Measurements from ENCODE around the gene NR3C1.

Gene NR3C1

DNA sequence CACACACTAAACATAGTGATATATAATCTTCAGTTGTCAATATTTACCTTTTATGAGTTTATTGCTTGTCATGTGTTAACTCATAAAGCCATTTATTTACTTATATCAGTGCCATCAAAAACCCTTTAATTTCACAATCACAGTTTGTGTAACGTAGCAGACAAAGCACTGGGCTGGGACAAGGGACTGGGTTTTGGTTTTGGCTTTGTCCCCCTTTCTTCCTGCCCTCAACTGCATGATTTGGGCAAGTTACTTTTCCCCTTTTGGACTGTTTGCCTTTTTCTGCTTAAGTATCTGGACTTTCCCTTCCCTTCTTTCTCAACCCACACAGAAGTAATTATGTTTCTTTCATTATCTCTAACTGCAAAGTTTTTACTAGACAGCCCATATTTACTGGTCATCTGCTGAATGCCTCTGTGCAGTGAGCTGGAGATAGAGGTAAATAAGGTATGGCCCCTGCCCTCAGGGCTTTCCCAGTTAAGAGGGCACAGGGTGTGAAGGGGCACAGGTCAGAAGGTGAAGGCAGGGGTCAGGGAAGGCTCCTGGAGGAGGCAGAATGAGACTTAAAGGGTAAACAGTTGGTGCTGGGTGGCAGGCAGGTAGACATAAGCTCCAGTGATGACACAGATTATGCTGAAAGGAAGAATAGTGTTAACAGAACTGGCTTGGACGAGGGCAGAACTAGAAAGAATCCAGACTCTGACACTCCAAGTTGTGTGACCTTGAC is 14.8 kb upstream of the NR3C1 start:
- no peak for DNase-seq

DNA sequence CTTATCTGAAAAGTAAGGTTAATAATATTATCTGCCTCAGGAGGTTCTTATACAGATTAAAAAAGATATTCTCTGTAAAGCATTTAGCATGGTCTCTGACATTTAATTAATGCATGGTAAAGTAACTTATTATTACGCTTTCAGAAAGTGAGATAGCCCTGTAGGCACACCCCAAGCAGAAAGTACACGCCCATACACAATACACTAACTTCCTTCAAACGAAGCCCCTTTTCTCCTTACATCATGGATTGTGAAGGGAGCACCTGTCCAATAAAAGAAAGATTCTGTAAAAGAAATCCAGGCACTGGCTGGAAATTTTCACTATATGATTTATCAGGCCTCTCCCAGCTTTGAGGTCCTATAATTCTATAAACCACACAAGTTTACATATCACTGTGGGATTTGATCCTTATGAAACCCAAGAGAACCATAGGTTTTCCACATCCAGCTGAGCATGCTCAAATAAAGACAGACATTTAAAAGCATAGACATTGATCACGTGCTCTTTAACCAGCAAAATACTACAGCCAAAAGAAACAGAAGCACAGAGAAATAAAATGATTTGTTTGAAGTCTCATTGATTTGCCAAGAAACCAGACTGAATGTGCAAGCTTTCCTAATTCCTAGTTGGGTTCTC is 14.1 kb upstream of the NR3C1 start:
- no peak for DNase-seq

DNA sequence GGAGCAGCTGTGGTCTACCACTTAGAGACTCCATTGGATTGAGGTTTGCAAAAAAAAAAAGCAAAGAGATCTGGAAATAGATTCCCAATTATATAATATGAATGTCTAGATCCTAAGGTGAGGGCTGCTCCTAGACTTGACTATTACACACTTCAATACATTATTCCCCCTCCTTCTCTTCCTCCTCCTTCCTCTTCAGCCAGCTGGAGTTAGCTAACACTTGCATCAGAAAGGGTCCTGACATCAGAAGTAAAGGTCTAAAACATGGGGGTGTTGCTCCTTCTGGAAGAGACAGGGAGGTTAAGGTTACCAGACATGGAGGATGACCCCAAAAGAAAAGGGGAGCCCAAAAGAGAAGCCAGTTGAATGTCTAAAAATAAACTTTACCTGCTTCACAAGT is 12.9 kb upstream of the NR3C1 start:
- no peak for DNase-seq

DNA sequence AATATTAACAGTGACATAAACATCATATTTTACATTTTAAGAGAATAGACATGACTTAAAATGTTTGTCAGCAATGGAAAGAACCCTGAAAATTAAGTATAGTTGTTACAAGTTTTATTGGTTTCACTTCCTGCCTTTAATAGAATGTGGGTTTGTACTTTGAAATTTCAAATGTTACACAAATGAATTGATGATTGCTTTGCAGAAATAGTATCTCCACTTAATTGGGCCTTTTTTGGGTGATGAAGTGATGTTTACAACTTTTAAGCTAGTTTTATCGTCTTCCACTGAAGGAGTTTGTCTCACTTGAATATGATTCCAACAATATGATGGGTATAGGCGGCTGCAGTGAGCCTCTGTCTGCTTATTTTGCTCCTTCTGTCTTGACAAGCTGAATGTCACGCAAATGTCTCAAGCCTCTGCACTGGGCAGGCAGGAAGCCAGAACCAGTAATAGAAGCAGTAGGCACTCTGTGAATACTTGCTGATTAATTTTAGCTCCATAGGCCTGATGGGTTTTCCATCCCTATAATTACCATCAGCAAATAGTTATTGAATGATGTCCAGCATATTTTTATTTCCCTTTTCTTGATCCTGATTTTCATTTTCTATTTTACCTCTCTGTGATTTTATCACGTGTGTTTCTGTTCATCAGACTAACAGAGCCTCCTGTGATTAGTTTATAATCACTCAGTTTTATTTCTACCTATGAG is 10.6 kb upstream of the NR3C1 start:
- DNase-seq, result no peak

DNA sequence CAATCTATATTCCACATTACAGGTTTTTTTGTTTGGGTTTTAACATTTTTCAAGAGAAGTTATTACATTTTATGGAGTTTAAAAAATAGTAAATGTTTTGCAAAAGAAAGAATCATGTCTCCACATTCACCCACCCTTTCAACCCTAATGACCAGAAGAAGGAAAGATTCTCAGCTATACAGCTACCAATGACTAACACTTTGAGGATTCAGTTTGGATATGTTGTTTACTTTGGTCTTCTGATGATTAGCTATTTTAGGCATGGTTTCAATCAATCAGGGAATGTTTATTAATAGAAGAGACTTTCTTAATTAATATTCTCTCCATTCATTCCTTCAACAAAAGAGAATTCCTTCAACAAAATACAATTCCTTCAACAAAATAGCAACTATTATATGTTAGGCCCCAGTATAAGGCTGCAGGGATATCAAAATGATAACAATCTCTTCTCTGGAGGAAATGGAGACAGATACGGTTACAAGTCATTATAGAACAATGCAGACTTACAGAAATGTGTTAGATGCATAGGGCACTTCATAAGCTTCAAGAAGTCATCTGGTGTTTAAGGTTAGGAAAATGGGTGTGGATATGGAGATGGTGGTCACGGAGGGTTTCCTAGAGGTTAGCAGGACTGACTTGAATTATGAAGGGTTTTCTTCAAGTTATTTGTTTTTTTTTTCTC is 9.3 kb upstream of the NR3C1 start:
- DNase-seq, result no peak

DNA sequence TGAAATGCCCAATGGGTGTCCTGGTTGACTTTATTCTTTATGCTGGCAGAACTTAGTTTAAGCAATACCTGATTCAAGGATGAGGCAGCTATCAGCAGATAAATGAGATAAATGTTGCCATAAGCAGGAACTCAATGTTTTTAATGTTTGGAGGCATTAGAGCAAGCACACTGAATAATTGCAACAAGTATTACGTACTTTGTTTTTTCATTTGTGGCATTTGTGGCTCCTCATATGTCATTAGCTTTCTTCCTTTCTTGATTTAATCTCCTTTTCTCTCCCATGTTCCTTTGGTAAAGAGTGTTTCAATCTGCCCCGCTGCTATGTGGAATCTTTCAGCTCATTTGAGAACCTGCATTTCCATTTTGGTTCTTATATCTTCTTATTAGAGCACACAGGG is 6.4 kb upstream of the NR3C1 start:
- no peak for DNase-seq

DNA sequence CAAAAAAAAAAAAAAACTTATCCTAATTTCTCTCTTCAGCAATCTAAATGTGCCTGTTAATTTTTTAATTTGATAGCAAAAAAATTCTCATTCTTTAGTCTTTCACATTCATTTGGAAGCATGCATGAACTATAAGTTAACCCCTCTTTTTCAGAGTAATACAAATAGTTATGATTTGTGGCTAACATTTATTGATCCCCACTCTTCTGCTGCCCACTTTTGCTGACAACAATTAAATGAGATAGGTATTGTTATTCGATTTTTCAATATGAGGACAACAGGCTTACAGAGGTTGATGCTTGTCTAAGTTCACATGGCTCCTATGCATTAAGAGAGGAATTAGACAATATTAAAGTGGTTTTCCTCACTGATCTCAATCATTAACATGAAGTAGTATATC is 2.9 kb upstream of the NR3C1 start:
- no peak for DNase-seq

DNA sequence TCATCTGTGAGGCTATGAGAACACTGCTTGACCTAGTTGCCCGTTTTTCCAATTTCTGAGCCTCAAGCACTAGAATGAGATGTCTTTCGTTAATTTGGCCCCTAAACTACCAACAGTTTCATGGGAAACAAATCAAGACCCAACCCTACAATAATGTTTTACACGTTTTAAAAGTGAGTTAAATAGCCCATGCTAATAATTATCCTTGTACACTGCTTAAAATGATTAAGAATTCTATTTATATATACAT is 2.3 kb upstream of the NR3C1 start:
- no peak for DNase-seq

DNA sequence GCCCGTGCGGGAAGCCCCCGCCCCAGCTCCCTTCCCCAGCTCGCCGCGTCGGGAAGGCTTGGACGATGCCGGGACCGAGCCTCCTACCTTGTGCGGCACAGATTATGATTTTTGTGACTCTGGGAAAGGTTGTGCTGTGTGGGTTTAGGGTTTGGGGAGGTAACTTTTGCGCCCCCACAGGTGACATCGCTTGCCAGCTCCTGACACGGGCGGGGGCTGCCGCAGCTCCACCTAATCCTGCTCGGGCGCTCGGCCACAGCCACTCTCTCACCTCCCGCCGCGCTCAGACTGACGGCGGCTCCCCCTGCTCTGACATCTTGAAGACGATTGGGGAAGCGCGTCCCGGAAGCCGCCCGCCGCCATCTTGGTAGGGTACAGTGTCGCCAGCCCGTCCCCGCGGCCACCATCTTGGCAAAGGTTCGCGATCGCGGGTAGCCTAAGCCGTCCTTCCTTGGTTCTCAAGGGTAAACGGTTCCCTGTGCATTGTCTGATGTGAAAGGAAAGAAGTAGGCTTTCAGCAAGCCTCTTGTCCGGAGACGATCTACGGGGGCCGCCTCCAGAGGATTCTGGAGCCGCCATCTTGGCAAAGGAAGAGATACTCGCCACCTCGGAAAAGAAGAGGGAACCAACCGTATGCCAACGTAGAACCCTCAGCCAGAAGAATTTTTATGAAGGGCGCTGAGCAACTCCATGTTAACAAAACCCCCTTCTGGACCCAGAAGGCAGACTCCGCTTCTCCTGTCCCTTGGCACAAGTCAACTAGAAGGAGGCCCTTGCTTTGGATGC is 1.8 kb upstream of the NR3C1 start:
- peak; percentile 77 for DNase-seq

DNA sequence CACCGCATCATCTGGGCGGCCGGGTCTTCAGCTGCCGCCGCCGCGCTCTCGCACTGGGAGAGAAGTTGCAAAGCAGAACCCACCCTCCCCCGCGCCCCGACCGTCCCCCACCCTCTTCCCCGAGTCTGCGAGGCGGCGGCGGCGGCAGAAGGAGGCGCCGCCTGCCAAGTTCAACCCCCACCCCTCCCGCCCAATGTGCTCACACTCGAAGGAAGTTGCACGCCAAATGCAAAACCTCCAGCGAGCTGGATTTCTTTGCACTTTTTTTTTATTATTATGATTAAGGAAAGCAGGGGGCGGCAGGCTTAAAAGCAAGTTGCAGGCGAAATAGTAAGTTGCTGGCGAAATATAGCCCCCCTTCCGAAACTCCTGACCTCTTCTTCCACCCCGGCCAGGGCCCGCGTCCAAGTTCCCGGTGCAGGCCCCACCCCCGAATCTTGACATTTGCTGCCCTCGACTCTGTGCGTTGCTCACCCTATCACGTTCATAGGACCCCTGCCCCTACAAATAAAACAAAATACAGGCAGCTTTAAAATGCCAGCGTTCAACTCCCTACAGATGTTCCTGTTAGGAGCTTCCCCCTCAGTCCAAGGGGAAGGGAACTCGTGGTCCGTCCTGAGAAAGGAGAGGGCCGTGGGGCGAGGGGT is 1.1 kb upstream of the NR3C1 start:
- peak; percentile 81 for DNase-seq

DNA sequence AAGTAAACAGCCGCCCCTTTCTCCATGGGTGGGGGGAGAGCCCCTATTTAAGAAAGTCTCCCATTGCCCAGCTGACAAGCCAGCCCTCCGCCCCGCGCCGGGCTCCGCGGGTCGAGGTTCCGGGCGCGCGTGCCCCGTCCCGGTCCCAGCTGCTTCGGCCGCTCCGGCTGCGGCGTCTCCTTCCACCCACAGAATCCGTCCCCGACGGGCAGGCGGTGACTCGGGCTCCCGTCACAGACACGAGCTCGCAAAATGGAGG is 223 bp downstream of the NR3C1 start:
- DNase-seq, result no peak

DNA sequence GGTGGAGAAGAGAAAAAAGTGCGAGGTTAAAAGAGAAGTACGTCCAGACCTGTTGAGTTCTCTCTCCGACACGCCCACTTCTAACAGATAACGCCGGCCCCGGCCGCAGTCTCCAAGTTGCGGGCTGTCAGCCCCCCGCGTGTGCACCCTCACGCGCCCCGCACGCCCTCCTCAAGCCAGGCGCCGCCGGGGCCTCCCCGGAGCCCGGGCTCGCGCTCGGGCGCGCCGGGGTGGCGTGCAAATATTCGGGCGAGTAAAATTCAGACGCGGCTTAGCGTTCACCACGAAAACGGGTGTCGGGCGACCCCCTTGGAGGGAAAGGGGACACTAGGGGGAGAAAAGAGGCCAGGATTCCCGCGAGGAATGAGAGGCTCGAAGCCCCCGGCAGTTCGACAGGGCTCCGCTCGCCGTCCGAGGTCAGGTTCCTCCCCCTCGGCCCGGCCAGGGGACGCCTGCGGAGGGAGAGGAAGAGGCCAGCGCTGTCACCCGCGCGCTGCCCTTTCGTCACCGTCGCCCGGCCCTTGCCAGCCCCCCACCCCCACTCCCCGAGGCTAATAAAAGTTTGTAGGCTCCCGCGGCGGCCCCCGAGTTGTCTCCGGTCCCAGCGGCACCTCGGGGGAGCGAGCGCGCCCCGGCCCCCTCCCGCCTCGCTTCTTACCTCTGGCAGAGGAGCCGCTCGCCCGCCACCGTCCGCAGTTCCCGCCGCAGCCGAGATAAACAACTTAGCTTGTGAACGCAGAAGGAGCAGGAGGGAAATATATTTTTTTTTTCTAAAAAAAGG is 743 bp downstream of the NR3C1 start:
- DNase-seq, result peak; percentile 57

DNA sequence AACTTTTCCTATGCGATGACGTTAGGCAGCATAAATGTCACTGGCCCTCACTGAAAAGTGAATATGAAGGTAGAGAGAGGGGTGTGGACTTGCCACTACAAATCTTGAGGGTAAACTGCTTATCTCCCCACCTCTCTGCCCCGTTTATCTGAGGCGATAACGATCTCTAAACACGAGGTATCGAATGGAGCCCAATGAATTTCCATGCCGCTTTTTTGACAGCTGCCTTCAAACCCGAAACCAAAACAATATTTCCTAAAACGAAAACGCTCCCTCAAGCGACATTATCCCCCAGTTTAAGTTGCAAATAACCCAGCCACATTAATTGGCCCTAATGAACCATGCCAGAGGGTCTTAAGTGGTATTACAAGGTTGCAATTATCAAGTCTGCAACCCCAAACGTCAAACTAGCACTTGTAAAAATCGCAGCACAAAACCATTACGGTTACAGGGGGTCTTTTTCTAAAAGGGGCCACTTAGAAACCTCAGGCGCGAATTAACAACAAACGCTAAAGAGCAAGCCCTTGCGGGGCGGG is 1.4 kb downstream of the NR3C1 start:
- DNase-seq, result no peak

DNA sequence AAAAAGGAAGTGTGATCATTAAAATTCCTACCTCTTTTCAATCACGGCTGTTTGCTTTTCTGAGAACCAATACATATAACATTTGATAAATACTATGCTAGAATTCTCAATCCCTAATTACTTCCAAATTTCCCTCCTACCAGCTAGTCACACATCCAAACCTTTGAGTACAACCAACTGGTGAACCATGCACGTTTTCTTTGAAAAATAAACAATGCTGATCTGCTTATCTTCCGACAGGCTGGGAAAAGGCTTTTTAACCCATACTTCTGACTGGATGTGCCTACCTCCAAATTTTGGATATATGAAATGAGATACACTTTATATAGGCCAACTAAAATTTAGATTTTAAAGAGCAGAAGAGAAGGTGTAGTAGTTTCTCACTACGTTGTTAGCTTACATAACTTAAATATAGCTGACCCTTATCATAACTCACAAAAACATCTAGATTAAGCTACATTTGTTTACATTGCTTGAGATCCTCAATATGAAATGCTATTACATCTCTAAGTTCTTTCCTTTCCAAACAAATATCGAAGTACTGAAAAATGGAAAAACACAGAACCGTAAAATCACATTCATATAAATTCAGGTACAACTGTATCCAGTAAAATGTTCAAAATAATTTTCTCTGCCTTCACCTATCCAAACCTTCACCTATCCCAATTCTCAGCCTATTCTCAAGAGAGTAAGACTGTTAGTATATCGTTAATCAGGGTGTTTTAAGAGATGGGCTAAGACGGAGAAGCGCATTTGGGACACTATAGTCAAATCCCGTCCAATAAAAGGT is 2.1 kb downstream of the NR3C1 start:
- no peak for DNase-seq

DNA sequence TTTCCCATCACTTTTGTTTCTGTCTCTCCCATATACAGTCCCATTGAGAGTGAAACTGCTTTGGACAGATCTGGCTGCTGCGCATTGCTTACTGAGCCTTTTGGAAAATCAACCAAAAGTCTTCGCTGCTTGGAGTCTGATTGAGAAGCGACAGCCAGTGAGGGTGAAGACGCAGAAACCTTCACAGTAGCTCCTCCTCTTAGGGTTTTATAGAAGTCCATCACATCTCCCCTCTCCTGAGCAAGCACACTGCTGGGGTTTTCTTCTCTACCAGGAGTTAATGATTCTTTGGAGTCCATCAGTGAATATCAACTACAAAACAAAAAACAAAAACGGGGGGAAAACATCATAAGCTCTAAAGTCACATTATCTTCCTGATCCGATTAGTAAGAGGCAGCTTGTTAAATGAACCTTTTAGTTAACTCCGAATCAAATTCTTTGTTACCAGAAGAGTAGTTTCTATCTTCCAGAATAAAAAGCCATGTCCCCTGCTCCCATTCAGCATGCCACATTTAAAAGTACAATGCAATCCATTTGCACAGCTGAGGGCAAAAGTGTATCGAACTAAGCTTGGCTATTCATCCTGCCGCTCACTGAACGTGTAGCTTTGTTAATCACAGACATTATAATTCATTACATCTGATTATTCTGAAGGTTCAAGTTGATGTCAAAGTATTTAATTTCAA is 2.8 kb downstream of the NR3C1 start:
- DNase-seq, result no peak

DNA sequence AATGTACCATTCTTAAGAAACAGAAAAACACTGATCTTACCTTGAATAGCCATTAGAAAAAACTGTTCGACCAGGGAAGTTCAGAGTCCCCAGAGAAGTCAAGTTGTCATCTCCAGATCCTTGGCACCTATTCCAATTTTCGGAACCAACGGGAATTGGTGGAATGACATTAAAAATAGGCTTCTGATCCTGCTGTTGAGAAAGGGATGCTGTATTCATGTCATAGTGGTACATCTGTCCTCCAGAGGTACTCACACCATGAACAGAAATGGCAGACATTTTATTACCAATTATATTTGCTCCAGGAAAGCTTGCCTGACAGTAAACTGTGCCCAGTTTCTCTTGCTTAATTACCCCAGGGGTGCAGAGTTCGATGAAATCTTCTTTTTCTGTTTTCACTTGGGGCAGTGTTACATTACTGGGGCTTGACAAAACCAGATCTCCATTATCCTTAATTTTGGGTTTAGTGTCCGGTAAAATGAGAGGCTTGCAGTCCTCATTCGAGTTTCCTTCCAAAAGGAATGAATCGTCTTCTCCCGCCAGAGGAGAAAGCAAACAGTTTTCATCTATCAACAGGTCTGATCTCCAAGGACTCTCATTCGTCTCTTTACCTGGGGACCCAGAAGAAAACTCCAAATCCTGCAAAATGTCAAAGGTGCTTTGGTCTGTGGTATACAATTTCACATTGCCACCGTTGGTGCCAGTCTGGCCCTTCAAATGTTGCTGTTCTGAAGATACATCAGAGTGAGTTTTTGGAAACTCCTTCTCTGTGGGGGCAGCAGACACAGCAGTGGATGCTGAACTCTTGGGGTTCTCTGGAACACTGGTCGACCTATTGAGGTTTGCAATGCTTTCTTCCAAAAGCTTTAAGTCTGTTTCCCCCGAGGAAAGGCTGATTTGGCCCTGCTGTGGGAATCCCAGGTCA is 3.6 kb downstream of the NR3C1 start:
- DNase-seq, result no peak

DNA sequence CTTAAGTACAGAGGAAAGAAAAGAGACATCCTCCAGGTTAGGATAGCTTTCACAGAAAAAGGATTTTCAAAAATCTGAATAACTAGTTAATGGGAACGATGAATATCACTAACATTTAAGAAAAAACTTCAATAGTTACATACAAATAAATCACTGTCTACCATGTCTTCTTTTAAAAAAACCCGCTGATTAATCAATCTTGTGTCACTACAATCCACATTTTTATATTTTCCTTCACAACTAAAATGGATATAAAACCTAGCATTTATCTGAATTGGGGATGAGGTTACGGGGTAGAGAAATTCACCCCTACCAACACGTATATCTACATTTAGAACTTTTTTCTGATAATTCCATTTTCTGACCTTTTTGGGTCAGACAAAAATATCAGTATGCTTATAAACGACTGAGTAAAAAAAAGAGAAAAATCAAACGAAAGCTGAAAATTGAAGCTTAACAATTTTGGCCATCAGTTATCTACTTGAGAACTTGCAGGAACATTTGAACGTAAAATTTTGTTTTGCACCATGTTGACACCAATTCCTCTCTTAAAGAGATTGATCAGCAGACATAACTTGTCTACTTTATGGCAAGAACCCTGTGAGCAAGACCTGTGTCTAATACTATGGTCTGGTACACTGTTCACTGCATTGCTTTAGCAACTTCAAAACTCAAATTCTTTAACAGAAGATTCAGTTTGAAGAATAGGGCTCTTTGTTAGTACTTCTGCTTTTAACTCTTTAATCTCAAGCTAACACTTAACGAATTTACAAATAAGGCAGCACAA is 4.8 kb downstream of the NR3C1 start:
- DNase-seq, result no peak

DNA sequence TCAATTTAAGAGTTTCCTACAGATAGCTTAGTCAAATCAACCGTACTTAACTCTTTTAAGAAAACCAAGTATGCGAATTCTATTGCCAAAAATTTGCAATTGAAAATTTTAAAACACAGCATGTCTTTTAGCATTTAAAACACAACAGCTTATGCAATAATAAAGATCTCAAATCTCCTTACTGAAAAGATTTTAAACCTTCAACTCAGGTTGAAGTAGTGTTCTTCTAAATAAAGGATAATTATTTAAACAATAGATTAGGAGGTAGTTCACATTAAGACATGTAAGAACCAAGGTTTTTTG is 5.5 kb downstream of the NR3C1 start:
- DNase-seq, result no peak
